K562 (cell line): ENCODE results near the gene IPO7. TPM values are rescaled to one million over a fixed set of nuclear protein-coding genes. Genes with fewer than 3 reads are reported as not detected.

Experiments
- BHLHE40 ChIP-seq: IDR thresholded peaks from 2 replicates; pipeline ENCODE4 v1.6.1; 2011; ENCODE audit warnings: low read length, improper control_type of control experiment
- MAFF ChIP-seq: IDR thresholded peaks from 2 replicates; pipeline ENCODE4 v1.6.1; 2012; ENCODE audit warnings: low read length, improper control_type of control experiment
- MCM3 ChIP-seq: fragments of 450-650 bp; IDR thresholded peaks from 2 replicates; pipeline ENCODE4 v1.6.1; 2016
- MECOM ChIP-seq: fragments of 250-450 bp; sonication (Bioruptor Pico); IDR thresholded peaks from 2 replicates; pipeline ENCODE4 v1.8.0; 2022; ENCODE audit warnings: inconsistent platforms
- NBN ChIP-seq: fragments of 450-650 bp; IDR thresholded peaks from 2 replicates; pipeline ENCODE4 v1.6.1; 2016; ENCODE audit warnings: low read depth, mild to moderate bottlenecking
- NR4A1 ChIP-seq, 2 experiments: fragments of 250-450 bp in 1 of 2; fragments of 450-650 bp in 1 of 2; sonication (Bioruptor Pico) in 1 of 2; IDR thresholded peaks; 2 replicates each; pipeline versions ENCODE4 v1.4.0 to v1.6.1; 2016 to 2020; ENCODE audit warnings: mild to moderate bottlenecking in 2 of 2, missing compliant biosample characterization in 1 of 2, missing genetic modification characterization in 1 of 2, moderate library complexity in 1 of 2
- RBM39 ChIP-seq: fragments of 200-400 bp; formaldehyde crosslinking; optimal IDR thresholded peaks from 2 replicates; pipeline ENCODE3; 2018; ENCODE audit warnings: low read depth, low read length
- ZNF165 ChIP-seq: fragments of 250-450 bp; sonication (Bioruptor Pico); IDR thresholded peaks from 2 replicates; pipeline ENCODE4 v1.4.0; 2020; ENCODE audit warnings: borderline replicate concordance
- ZNF24 ChIP-seq: fragments of 450-650 bp; IDR thresholded peaks from 2 replicates; pipeline ENCODE4 v1.6.1; 2016
- polyA plus RNA-seq, 8 experiments: library from polyadenylated mRNA; depleted of rRNA in 4 of 8; stranded (reverse) in 5 of 8; unstranded in 3 of 8; fragments of >200 nt; fragmentation: Nextera tagmentation in 2 of 8; fragmentation: Illumina TruSeq in 1 of 8; extraction: Ambion mirVana in 2 of 8; extraction: Trizol in 1 of 8; gene quantifications; 2 replicates each; pipeline versions ENCODE4 v1.2.1 to v1.2.3, GENCODE V29; 2011 to 2014; ENCODE audit warnings: inconsistent platforms in 1 of 8, missing spikeins in 1 of 8
- total RNA-seq, 7 experiments: library from RNA; depleted of rRNA in 6 of 7; stranded (reverse); fragments of >200 nt in 6 of 7; fragmentation: Illumina TruSeq in 2 of 7; extraction: Trizol in 2 of 7; gene quantifications; 2 replicates each; pipeline versions ENCODE4 v1.2.1 to v1.2.3, GENCODE V29; 2011 to 2021; ENCODE audit warnings: low replicate concordance in 1 of 7
- TF ChIP-seq, protein P1 (sequence below): fragments of 450-650 bp; IDR thresholded peaks from 2 replicates; pipeline ENCODE4 v1.6.1; 2016; ENCODE audit warnings: mild to moderate bottlenecking, moderate library complexity
- TF ChIP-seq, protein P2 (sequence below): IDR thresholded peaks from 2 replicates; pipeline ENCODE4 v1.6.1; 2011; ENCODE audit not compliant: insufficient read length; ENCODE audit errors: extremely low read depth
- TF ChIP-seq, protein P3 (sequence below), 2 experiments: IDR thresholded peaks; 2 replicates each; pipeline ENCODE4 v1.6.1; 2011; ENCODE audit warnings: borderline replicate concordance in 1 of 2, control low read depth in 1 of 2, low read depth in 1 of 2, low read length in 1 of 2, mild to moderate bottlenecking in 1 of 2, mixed read lengths in 1 of 2, moderate library complexity in 1 of 2; ENCODE audit not compliant: insufficient read depth in 1 of 2, insufficient read length in 1 of 2, poor library complexity in 1 of 2, severe bottlenecking in 1 of 2; ENCODE audit errors: extremely low read depth in 1 of 2
- TF ChIP-seq, protein P4 (sequence below): sonication (generic); formaldehyde crosslinking; IDR thresholded peaks from 2 replicates; pipeline ENCODE4 v1.4.0; 2020; ENCODE audit warnings: mild to moderate bottlenecking, missing genetic modification reagents

The IPO7 gene
- total and polyA plus RNA-seq, 9 of the 15 experiments (the other 6 are each of a cell fraction or from before 2014, with no cell fraction given), result 23.6 to 138 (median 110) TPM

DNA sequence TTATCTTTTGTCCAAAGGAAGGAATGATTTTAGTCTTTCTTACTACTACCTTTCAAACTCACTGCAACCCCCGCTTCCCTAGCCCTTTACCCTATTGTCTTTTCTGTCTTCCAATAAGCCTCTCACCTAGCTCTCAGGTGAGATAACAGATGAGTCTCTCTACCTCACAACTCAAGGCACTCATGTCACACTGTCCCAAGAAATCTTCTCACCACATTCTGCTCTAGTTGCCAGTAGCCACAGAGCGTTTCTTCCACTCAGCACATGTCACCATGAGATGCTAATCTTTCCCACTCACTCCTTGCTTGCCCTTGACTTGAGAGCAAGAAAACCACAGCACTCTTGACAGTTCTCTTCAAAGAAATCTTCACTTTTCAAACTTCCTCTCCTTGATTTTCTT lies 37.4 kb upstream of the IPO7 start (continued):
- TF ChIP-seq, protein P1, sequence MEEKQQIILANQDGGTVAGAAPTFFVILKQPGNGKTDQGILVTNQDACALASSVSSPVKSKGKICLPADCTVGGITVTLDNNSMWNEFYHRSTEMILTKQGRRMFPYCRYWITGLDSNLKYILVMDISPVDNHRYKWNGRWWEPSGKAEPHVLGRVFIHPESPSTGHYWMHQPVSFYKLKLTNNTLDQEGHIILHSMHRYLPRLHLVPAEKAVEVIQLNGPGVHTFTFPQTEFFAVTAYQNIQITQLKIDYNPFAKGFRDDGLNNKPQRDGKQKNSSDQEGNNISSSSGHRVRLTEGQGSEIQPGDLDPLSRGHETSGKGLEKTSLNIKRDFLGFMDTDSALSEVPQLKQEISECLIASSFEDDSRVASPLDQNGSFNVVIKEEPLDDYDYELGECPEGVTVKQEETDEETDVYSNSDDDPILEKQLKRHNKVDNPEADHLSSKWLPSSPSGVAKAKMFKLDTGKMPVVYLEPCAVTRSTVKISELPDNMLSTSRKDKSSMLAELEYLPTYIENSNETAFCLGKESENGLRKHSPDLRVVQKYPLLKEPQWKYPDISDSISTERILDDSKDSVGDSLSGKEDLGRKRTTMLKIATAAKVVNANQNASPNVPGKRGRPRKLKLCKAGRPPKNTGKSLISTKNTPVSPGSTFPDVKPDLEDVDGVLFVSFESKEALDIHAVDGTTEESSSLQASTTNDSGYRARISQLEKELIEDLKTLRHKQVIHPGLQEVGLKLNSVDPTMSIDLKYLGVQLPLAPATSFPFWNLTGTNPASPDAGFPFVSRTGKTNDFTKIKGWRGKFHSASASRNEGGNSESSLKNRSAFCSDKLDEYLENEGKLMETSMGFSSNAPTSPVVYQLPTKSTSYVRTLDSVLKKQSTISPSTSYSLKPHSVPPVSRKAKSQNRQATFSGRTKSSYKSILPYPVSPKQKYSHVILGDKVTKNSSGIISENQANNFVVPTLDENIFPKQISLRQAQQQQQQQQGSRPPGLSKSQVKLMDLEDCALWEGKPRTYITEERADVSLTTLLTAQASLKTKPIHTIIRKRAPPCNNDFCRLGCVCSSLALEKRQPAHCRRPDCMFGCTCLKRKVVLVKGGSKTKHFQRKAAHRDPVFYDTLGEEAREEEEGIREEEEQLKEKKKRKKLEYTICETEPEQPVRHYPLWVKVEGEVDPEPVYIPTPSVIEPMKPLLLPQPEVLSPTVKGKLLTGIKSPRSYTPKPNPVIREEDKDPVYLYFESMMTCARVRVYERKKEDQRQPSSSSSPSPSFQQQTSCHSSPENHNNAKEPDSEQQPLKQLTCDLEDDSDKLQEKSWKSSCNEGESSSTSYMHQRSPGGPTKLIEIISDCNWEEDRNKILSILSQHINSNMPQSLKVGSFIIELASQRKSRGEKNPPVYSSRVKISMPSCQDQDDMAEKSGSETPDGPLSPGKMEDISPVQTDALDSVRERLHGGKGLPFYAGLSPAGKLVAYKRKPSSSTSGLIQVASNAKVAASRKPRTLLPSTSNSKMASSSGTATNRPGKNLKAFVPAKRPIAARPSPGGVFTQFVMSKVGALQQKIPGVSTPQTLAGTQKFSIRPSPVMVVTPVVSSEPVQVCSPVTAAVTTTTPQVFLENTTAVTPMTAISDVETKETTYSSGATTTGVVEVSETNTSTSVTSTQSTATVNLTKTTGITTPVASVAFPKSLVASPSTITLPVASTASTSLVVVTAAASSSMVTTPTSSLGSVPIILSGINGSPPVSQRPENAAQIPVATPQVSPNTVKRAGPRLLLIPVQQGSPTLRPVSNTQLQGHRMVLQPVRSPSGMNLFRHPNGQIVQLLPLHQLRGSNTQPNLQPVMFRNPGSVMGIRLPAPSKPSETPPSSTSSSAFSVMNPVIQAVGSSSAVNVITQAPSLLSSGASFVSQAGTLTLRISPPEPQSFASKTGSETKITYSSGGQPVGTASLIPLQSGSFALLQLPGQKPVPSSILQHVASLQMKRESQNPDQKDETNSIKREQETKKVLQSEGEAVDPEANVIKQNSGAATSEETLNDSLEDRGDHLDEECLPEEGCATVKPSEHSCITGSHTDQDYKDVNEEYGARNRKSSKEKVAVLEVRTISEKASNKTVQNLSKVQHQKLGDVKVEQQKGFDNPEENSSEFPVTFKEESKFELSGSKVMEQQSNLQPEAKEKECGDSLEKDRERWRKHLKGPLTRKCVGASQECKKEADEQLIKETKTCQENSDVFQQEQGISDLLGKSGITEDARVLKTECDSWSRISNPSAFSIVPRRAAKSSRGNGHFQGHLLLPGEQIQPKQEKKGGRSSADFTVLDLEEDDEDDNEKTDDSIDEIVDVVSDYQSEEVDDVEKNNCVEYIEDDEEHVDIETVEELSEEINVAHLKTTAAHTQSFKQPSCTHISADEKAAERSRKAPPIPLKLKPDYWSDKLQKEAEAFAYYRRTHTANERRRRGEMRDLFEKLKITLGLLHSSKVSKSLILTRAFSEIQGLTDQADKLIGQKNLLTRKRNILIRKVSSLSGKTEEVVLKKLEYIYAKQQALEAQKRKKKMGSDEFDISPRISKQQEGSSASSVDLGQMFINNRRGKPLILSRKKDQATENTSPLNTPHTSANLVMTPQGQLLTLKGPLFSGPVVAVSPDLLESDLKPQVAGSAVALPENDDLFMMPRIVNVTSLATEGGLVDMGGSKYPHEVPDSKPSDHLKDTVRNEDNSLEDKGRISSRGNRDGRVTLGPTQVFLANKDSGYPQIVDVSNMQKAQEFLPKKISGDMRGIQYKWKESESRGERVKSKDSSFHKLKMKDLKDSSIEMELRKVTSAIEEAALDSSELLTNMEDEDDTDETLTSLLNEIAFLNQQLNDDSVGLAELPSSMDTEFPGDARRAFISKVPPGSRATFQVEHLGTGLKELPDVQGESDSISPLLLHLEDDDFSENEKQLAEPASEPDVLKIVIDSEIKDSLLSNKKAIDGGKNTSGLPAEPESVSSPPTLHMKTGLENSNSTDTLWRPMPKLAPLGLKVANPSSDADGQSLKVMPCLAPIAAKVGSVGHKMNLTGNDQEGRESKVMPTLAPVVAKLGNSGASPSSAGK, result peak; percentile 81
- TF ChIP-seq ZNF24, result peak; percentile 89
- no peak for TF ChIP-seq RBM39
- no peak for TF ChIP-seq NR4A1 (CRISPR knock-in tag; IDR thresholded peaks at IDR 0.05)
- TF ChIP-seq NR4A1 (tag; IDR thresholded peaks at IDR 0.05), result no peak
- TF ChIP-seq, protein P2, sequence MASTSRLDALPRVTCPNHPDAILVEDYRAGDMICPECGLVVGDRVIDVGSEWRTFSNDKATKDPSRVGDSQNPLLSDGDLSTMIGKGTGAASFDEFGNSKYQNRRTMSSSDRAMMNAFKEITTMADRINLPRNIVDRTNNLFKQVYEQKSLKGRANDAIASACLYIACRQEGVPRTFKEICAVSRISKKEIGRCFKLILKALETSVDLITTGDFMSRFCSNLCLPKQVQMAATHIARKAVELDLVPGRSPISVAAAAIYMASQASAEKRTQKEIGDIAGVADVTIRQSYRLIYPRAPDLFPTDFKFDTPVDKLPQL, result no peak
- peak; percentile 63; the same call in 1 of the 2 replicates for TF ChIP-seq NBN
- no peak for TF ChIP-seq MAFF
- TF ChIP-seq, protein P3, sequence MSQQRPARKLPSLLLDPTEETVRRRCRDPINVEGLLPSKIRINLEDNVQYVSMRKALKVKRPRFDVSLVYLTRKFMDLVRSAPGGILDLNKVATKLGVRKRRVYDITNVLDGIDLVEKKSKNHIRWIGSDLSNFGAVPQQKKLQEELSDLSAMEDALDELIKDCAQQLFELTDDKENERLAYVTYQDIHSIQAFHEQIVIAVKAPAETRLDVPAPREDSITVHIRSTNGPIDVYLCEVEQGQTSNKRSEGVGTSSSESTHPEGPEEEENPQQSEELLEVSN (IDR thresholded peaks at IDR 0.05; ENCODE audit: borderline replicate concordance in 1 of 2, extremely low read depth in 1 of 2, insufficient read depth in 1 of 2, insufficient read length in 1 of 2, low read depth in 1 of 2, low read length in 1 of 2, poor library complexity in 1 of 2, severe bottlenecking in 1 of 2), result peak; percentile 24 to 65
- TF ChIP-seq MECOM (CRISPR knock-in tag), result no peak
- no peak for TF ChIP-seq MCM3
- TF ChIP-seq BHLHE40, result peak; percentile 75
- TF ChIP-seq ZNF165 (CRISPR knock-in tag), result no peak
- TF ChIP-seq, protein P4, sequence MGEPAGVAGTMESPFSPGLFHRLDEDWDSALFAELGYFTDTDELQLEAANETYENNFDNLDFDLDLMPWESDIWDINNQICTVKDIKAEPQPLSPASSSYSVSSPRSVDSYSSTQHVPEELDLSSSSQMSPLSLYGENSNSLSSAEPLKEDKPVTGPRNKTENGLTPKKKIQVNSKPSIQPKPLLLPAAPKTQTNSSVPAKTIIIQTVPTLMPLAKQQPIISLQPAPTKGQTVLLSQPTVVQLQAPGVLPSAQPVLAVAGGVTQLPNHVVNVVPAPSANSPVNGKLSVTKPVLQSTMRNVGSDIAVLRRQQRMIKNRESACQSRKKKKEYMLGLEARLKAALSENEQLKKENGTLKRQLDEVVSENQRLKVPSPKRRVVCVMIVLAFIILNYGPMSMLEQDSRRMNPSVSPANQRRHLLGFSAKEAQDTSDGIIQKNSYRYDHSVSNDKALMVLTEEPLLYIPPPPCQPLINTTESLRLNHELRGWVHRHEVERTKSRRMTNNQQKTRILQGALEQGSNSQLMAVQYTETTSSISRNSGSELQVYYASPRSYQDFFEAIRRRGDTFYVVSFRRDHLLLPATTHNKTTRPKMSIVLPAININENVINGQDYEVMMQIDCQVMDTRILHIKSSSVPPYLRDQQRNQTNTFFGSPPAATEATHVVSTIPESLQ (CRISPR knock-in tag), result no peak
